IPS-NIHi7 (cell line): ENCODE data around the gene NPPB.
A peak's percentile ranks its signal among the peaks of the same experiment; 100 is the strongest.
"Not testable (repeated sequence)": the region's sequence is repeated elsewhere in the genome, so short reads cannot be mapped to it uniquely, and the experiment has no call there.

Source experiments
- DNase-seq: peaks from one replicate; pipeline ENCODE4 v3.0.0; 2012; ENCODE audit warnings: mixed read lengths; ENCODE audit errors: extremely low spot score

The NPPB gene

DNA sequence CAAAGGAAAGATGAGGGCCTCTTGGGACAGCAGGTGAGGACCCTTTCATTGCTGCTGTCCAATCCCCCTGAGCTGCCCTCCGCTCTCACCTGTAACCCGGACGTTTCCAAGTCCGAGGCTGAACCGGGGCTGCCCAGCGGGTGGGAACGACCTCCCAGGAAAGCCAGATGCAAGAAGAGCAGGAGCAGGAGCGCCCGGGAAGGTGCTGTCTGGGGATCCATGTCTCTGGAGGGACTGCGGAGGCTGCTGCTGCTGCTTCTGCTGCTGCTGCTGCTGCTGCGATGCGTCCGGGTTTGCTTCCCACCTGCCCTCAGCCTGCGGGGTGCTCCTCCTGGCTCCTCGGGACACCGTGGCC is at the start of gene NPPB:
Gene NPPB, minus strand, starts transcription at position 333 of the 355 bp plus-strand sequence. Its CDS starts 112 bp downstream, at position 221.
- no peak for DNase-seq

DNA sequence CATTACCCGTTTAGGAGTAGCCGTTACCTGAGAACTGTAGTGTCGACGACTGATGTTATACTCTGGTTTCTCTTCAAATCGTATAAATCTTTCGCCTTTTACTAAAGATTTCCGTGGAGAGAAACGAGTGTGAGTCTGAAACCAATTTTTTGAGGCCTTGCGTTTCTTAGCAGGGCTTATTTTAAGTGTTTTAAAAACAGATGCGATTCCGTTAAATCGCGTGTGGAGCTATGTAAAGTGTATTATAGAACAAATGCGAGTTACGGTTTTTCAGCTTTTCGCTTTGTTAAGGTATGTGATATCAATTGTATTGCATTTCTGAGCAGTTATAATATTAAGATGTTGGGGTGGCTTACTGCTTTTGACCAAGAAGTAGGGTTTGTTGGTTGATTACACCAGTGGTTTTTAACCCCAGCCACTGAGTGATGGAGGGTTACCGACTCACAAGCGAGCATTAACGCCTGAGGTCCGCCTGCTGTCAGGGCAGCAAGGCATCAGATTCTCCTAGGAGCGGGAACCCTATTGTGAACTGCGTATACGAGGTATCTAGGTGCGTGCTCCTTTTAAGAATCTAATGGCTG is 49.4 kb upstream of the NPPB start:
- DNase-seq: peak; percentile 47

DNA sequence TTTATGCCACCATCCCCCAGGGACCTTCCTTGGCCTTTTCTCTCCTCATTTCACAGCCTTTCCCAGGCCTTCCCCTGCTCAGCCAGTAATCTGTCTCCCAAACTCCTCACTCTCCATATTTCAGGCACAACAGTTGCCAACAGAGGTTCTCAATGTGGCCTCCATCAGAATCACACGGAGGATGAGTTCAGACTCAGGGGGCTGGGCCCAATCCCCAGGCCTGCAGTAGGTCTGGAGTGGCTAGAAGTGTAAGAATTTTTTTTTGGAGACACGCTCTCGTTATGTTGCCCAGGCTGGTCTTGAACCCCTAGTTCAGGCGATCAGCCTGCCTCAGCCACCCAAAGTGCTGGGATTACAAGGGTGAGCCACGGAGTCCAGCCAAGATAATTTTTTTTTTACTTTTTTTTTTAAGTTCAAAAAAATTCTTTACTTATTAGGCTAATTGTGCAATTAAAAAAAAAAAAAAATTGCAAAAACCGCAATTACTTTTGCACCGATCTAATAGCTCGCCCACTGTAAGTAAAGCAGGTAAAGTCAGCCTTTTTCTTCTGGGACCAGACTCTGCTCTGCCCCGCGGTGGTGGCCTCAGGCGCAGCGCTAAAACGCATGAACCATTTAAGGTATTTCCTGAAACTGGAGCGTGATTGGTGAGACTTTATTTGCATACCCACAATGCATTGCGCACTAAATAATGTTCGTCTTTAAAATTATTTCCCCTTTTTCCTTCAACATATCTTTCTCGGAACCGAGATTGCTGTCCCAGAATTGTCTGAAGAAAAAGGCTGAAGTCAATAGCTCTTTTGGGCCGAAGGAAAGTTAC is 48.7 kb upstream of the NPPB start:
- DNase-seq: peak; percentile 86

DNA sequence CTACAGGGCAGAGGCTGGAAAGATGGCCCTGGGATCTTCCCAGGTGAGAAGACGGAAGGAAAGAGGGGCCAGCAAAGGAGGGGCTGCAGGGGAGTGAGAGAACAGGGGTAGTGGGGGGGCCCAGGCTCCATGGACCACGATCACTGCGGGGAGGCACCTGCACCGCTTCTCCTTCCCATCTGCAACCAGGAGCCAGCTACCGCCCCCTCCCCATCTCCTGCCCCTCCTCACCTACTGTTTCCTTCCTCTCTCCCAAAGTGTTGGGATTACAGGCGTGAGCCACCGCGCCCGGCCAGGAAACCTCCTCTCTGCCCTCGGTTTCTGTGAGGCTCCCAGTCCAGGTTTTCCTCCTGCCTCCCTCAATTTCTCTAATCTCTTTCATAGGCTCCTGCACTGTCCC is 48.1 kb upstream of the NPPB start:
- no peak for DNase-seq

DNA sequence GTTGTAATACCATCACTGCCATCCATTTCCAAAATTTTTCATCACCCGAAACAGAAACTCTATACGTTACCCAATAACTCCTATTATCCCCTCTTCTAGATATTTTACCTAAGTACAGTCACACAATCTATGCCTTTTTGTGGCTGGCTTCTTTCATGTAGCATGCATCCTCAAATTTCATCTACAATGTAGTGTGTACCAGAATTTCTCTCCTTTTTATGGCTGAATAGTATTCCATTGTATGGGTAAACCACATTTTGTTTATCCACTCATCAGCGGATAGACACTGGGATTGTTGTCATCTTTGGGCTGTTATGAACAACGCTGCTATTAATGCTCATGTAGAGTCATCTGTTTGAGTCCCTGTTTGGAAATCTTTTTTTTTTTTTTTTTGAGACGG is 46.2 kb upstream of the NPPB start:
- DNase-seq: no peak

DNA sequence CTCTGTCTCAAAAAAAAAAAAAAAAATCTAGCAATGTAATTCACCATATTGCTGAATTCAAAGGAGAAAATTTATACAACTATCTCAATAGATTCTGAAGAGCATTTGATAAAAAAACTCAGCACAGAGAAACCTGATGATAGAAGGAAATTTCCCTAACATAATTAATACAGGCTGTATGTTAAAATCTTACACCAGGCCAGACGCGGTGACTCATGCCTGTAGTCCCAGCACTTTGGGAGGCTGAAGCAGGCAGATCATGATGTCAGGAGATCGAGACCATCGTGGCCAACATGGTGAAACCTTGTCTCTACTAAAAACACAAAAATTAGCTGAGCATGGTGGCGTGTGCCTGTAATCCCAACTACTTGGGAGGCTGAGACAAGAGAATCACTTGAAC is 45.4 kb upstream of the NPPB start:
- DNase-seq: not testable (repeated sequence)

DNA sequence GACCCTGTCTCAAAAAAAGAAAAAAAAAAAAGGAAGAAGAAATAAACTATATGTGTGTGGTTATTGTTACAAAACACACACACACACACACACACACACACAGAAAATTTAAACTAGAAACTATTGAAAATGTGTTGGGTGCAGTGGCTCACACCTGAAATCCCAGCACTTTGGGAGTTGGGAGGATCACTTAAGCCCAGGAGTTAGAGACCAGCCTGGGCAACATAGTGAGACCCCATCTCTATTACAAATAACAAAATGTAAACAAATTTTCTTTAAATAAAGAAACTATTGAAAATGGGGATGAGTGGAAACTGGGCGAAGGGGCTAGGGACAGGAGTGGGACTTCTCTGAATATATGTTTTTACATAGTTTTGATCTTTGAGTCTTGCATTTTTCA is 44.5 kb upstream of the NPPB start:
- no peak for DNase-seq

DNA sequence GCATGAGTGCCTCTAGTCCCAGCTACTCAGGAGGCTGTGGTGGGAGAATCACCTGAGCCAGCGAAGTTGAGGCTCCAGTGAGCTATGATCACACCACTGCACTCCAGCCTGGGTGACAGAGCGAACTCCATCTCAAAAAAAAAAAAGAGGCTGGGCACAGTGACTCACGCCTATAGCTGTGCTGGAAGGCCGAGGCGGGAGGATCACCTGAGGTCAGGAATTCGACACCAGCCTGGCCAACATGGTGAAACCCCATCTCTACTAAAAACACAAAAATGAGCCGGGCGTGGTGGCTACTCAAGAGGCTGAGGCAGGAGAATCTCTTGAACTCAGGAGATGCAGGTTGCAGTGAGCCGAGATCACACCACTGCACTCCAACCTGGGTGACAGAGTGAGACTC is 42.7 kb upstream of the NPPB start:
- DNase-seq: not testable (repeated sequence)

DNA sequence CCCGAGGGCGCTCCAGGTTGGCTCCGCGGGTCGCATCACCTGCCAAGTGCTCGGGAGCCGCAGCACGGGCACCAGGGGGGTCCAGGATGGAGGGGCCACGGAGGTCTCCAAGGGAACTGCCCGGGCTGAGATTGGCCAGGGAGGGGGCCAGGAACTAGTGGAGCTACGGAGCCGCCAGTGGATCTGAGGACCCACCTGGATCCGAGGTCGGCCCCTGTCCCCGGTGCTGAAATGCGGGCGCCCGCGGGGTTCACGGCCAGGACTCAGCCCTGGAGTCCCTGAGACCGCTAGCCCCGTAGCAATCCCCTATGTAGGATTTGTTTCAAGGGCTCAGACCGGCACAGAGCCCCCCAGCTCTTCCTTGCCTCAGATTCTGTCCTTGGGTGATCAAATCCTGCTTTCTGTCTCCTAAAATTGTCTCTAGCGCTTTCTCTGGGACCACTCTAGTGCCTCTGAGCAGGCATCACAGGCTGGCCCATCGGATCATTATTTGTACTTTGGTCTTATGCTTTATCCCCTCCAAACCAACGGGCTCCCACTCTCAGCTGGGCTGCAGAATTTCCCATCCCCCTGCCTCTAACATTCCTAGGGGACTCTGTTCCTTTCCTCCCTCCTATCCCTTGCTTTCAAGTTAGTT is 40.2 kb upstream of the NPPB start:
- peak; percentile 77 for DNase-seq

DNA sequence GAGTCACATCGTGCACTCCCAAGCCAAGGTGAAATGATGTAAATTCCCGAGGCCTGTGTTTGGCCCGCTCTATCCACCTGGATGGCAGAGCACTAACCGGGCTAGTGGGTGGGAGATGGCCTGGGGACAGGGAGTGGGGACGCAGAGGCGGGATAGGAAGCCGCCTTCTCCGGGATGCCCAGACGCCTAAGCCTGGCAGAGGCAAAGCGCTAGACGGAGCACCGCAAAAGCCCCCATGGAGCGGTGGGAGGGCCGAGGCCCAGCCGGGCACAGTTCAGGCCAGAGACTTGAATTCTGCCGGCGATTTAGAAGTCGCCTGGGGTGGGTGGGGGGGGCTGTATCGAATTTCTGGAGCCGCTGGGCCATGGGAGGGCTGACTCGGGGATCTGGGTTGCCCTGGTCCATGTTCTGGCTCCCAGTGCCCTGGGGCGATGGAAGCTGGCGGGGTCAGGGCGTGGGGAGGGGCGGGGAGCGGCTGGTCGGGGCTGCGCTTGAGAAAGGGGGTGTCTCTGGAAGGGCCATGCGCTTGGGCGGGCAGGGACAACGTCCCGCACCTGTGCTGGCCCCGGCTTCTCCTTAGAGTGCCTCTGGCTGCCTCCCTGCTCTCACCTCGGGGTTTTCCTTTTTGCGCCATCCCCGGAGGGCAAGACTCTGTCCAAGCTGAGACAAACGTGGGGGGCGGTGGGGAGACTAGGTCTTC is 39.5 kb upstream of the NPPB start:
- no peak for DNase-seq

DNA sequence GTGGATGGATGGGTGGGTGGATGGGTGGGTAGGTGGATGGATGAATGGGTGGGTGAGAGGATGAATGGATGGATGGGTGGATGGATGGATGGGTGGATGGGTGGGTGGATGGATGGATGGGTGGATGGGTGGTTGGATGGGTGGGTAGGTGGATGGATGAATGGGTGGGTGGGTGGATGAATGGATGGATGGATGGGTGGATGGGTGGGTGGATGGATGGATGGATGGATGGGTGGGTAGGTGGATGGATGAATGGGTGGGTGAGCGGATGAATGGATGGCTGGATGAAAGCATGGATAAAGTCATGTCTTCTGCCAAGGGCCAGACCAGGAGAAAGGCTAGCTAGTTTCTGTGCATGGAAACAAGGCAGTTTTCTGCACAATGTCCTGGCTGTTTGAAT is 35.8 kb upstream of the NPPB start:
- DNase-seq: not testable (repeated sequence)

DNA sequence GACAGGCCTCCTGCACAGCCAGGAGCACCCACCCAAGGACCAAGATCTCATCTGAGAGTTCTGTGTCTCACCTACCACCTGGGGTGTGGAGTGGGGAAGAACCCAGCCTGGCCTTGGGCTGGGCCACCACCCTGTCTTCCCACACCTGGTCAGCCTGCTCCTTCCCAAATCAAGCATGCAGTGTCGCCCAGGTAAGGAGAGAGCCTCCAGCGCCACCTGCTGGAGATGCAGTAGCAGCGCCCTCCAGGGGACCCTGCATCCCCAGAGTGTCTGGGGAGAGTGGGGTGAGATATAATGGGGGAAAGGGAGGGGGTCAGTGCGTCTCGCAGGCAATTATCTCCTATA is 35.1 kb upstream of the NPPB start:
- peak; percentile 93 for DNase-seq

DNA sequence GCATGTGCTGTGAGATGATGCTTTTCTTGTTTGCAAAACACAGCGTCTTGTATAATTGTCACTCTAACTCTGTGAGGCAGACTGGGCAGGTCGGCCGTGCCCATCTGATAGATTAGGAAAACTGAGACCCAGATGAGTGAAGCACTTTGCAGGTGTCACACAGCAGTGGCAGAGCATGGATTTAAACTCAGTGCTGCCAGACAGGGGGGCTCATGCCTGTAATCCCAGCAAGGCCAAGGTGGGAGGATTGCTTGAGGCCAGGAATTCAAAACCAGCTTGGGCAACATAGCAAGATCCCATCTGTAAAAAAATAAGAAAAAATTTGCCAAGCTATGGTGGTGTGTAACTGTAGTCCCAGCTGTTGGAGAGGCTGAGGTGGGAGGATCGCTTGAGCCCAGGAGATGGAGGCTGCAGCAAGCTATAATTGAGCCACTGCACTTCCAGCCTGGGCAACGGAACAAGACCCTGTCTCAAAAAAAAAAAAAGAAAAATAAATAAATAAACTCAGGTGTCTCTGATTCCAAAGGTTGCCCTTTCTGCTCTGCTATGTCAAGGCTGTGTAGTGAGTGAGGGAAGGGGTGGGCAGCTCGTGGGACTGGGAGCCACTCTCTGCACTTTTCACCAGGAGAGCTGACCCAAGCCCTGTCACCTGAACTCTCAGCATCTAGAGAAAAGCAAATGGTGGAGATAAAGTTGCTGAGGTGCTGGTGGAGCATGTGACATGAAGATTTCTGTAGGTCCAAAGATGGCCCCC is 32.9 kb upstream of the NPPB start:
- no peak for DNase-seq

DNA sequence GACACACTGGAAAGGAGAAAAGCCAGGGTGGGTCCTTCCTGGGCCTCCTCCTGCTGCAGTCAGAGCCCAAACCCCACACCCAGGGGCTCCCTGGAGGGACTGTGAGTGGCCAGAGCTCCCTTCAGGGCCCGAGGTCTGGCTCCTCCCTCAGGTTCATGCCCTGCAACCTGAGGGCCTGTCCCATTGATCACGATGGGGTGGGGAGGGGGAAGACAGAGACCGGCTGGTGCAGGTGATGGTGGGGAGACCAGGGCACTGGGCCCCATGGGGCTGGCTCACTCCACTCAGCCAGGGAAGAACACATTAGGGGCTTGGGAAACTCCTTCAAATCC is 30.1 kb upstream of the NPPB start:
- no peak for DNase-seq

DNA sequence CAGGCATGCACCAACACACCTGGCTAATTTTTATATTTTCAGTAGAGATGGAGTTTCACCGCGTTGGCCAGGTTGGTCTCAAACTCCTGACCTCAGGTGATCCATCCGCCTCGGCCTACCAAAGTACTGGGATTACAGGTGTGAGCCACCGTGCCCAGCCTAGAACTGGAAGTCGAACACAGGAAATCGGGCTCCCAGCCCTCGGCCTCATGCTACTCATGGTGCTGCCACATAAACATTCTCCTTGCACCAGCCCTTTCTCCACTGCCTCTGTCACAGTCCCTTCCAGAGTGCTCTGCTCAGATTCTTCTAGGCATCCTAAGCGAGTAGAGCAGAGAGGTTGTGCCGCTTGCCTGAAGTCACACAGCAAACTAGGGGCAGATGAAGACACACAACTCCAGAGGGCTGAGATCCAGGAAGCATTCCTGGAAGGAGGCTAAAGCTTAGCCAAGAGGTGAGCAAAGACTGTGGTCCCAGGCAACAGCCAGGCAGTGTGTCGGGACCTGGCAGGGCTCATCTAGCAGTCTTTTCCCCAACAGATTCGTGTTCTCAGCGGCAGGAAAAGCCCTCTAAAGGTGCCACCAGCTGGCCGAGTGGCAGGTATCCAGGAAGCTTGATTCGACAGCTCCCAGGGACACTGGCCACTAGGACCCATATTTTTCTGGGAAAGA is 29.6 kb upstream of the NPPB start:
- DNase-seq: peak; percentile 8

DNA sequence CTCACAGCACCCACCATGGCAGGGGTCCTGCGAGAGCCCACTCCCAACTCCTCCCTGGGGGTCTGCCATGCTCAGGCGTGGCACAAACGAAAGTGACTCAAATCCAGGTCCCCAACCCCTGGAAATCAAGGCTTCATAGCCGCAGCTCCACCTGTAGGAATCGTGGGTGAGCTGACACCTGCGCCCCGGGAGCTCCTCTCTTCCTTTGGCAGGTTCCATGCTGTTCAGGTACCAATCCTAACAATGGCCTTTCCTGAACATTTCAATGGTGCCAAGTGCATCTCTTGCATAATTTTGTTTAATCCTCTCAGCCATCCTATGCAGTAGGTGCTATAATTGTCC is 28.9 kb upstream of the NPPB start:
- DNase-seq: peak; percentile 33

DNA sequence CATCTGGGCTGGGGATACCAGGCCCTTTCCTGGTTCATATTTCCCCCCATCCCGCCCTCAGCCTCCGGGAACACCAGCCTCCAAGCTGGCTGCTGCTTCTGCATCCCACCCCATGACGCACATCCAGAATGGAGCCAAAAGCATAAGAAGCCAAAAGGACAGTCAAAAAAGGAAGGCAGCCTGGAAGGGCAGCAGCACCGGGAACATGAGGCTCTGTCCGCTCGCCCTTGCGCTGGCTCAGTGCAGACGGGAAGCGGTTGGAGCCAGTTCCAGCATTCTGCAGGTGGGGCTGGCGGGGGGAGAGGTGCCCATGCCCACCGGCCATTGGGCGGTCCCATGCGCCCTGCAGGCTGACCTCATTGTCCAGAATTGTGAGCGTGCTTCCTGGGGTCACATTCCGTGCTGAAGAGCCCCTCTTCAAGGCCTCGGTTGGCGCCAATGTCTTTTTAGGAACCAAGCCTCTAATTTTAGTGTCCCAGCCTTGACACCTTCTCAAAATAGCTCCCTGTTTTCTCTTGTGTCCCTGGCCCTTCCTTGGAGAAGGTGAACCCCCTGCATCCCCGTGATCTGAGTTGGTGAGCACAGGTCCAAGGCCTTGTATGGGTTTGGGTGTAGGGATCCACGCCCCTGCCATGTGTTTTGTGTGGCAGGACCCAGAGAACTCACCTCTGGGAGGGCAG is 28.4 kb upstream of the NPPB start:
- DNase-seq: peak; percentile 2

DNA sequence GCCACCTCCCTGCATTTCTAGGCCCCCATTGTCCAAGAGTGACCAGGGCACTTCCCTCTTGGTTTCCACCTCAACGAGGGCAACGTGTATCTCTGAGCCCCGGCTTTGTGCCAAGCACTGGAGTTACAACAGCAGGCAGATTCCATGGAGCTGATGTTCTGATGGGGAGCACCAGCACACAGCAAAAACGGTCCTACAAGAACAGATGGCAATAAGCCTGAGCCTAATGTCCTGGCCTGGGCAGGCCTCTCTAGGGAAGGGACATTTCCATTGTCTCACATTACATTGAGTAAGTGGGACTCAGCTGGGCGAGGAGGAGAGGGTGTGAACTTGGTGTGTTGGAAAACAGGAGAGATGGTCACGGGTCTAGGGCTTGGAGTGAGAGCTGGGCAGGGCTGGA is 27.2 kb upstream of the NPPB start:
- no peak for DNase-seq

DNA sequence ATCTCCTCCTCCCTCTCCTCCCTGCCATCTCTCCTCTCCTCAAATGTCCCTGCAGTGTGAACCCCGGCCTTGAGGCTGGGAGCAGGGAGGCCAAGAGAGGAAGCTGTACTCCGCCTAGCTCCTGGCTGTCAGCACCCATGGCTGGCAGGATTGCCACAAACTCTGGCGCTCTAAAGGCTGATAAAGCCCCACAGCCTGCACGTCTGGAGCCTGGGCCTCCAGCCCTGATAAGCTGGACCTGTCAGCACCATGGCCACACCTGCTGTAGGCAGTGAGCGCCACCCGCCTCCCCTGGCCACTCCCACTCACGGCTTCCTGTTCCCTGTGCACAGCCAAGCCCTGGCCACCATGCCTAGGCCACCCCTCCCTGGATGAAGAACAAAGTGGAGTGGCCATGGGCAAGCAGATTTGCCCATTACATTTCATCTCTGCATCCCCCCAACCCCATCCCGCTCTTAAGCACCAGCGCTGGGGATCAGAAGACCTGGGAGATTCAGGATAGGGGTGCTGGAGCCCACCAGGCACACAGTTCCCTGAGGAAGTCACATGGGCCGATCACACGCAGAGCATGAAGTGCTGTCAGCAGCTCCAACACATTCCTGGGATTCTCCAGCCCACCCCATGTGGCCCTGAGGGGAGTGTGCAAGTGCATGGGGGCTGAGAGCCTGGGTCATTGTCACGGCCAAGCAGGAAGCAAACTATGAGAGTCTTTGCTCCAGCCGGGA is 24.2 kb upstream of the NPPB start:
- peak; percentile 76 for DNase-seq

DNA sequence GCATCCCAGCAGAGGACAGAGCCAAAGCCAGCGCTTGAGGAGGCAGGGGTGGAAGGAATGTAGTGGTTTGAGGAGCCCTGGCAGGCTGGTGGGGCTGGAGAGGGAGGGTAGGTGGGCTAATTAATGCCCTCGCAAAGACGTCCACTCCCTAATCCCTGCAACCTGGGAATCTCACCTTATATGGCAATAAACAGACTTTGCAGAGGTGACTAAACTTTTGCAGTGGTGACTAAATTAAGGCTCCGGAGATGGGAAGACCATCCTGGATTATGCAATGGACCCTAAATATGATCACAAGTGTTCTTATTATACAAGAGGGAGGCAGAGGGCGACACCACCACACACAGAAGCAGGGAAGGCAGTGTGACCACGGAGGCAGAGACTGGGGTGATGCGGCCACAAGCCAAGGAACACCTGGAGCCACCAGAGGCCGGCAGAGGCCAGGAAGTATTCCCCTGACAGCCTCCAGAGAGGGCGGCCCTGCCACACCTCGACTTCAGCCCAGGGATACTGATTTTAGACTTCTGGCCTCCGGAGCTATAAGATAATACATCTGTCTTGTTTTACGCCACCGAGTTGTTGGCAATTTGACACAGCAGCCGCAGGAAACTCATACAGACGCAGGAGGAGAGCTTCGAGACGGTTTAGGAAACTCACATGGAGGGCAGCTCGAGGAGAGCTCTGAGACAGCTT is 23.1 kb upstream of the NPPB start:
- DNase-seq: no peak
